ENCODE results near the gene VSTM2B.

GRCh38 chr19:29561601-29562000 is 35.8 kb downstream of the VSTM2B start:
- TF ChIP-seq POLR2A (IDR thresholded peaks at IDR 0.05; ENCODE audit: extremely low read depth, insufficient read length): no peak
- no peak for TF ChIP-seq CTCF (IDR thresholded peaks at IDR 0.05; ENCODE audit: low read depth, low read length)
- TF ChIP-seq MYC (IDR thresholded peaks at IDR 0.05; ENCODE audit: low read depth, low read length): no peak
- no peak for TF ChIP-seq MAX (IDR thresholded peaks at IDR 0.05; ENCODE audit: low read depth, low read length)
